Panc1 (cell line): ENCODE data around the gene MSI2. TPM values are rescaled to one million over a fixed set of nuclear protein-coding genes. Genes with fewer than 3 reads are reported as not detected.

Experiments used
- ATAC-seq: fragments of 200-7000 bp; cut with Tn5 transposase; 2 replicates; pipeline ENCODE4 v1.9.1; 2020; ENCODE audit warnings: mild to moderate bottlenecking, moderate library complexity
- BruUV-seq: library from RNA; stranded (reverse); fragments of 400-500 nt; replicated peaks from 2 replicates; lab custom pipeline; 2021; lab: Mats Ljungman, UMichigan
- CTCF ChIA-PET: fragments of 300-600 bp; sonication (Branson Sonifier 250); formaldehyde crosslinking; loops from one replicate; lab custom pipeline; 2022; ENCODE audit warnings: antibody characterized with exemption; lab: Charles Lee
- POLR2A ChIA-PET: fragments of 300-600 bp; sonication (Branson Sonifier 250); formaldehyde crosslinking; loops from one replicate; lab custom pipeline; 2022; ENCODE audit warnings: antibody characterized with exemption; lab: Charles Lee
- DNase-seq: peaks from one replicate; pipeline ENCODE4 v3.0.0-alpha.2; 2010; ENCODE audit warnings: low read depth, low spot score
- H3K27ac ChIP-seq: 2 replicates; pipeline ENCODE4 v1.5.1; 2011; ENCODE audit warnings: mild to moderate bottlenecking, low read length, inconsistent platforms
- H3K27me3 ChIP-seq: fragments of 200-500 bp; sonication (Bioruptor generic); 2 replicates; pipeline ENCODE4 v1.6.0; 2014; ENCODE audit warnings: low read length, inconsistent platforms; ENCODE audit not compliant: control insufficient read depth, insufficient read depth
- H3K36me3 ChIP-seq: fragments of 200-500 bp; sonication (Bioruptor generic); 2 replicates; pipeline ENCODE4 v1.5.1; 2014; ENCODE audit warnings: inconsistent platforms, mild to moderate bottlenecking, low read length, moderate library complexity; ENCODE audit not compliant: control insufficient read depth, insufficient read depth
- H3K4me1 ChIP-seq: 2 replicates; pipeline ENCODE4 v1.5.1; 2011; ENCODE audit warnings: inconsistent platforms, mild to moderate bottlenecking, low read length, moderate library complexity; ENCODE audit not compliant: control insufficient read depth, insufficient read depth
- H3K4me3 ChIP-seq, 2 experiments: 2 replicates each; pipeline ENCODE4 v1.5.1; 2011 to 2012; ENCODE audit warnings: low read depth in 2 of 2, low read length in 2 of 2, mild to moderate bottlenecking in 2 of 2, inconsistent platforms in 1 of 2, moderate library complexity in 1 of 2
- H3K9me3 ChIP-seq: fragments of 200-500 bp; sonication (Bioruptor generic); 2 replicates; pipeline ENCODE4 v1.5.1; 2014; ENCODE audit warnings: low read depth, mild to moderate bottlenecking, inconsistent platforms, low read length, moderate library complexity; ENCODE audit not compliant: control insufficient read depth, insufficient read depth
- POLR2AphosphoS5 ChIP-seq: IDR thresholded peaks from 2 replicates; pipeline ENCODE4 v1.6.1; 2012; ENCODE audit warnings: mild to moderate bottlenecking, low read depth, low read length, moderate library complexity
- SIN3A ChIP-seq: IDR thresholded peaks from 2 replicates; pipeline ENCODE4 v1.6.1; 2012; ENCODE audit warnings: low read depth, mild to moderate bottlenecking, low read length, moderate library complexity, borderline replicate concordance; ENCODE audit not compliant: insufficient read depth
- TCF7L2 ChIP-seq: IDR thresholded peaks from 2 replicates; pipeline ENCODE4 v1.6.1; 2011; ENCODE audit warnings: mild to moderate bottlenecking, low read depth, low read length, inconsistent platforms
- in situ Hi-C: cut with HindIII; loops from 2 replicates; pipeline ENCODE4 v1.10.0; 2016; ENCODE audit warnings: low sequenced_read_pairs, low pct_unique_long_range_greater_than_20kb
- intact Hi-C: fragments of 100-400 bp; cut with micrococcal nuclease; formaldehyde crosslinking; loops from one replicate; pipeline ENCODE4 v1.10.0; 2022; ENCODE audit not compliant: unreplicated experiment
- total RNA-seq: library from RNA; stranded (reverse); gene quantifications from one replicate; pipeline ENCODE4 v1.2.1, GENCODE V29; 2021; ENCODE audit not compliant: unreplicated experiment
- TF ChIP-seq, protein P1 (sequence below): fragments of 450-650 bp; IDR thresholded peaks from 2 replicates; pipeline ENCODE4 v1.5.1; 2017; ENCODE audit warnings: mild to moderate bottlenecking
- TF ChIP-seq, protein P2 (sequence below), 2 experiments: IDR thresholded peaks; 2 replicates each; pipeline ENCODE4 v1.6.1; 2011 to 2012; ENCODE audit warnings: low read depth in 2 of 2, control low read depth in 1 of 2, low read length in 1 of 2, mild to moderate bottlenecking in 1 of 2, moderate library complexity in 1 of 2; ENCODE audit not compliant: insufficient read depth in 1 of 2

MSI2 gene
- total RNA-seq, 1 experiment from 2014 or later: 38.5 TPM

DNA sequence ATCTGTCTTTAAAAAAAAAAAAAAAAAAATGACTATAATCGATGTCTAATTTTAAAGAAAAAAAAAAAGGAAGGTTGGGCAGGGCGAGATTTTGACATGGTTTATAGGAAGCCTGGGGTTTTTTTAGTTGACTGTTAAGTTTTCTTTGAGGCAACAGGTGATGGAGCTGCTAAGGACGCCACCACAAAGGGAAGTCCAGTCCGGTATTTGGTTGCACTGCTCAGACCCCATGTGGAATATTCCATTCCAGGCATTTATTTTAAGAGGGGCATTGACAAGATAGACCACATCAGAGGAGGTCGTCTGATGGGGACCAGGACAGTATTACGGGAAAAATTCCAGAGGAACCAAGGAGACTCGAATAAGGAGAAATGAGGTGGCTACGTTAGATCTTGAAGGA is 320.4 kb downstream of the MSI2 start:
- in situ Hi-C loops: no loop called here
- POLR2A ChIA-PET: no interaction called here

DNA sequence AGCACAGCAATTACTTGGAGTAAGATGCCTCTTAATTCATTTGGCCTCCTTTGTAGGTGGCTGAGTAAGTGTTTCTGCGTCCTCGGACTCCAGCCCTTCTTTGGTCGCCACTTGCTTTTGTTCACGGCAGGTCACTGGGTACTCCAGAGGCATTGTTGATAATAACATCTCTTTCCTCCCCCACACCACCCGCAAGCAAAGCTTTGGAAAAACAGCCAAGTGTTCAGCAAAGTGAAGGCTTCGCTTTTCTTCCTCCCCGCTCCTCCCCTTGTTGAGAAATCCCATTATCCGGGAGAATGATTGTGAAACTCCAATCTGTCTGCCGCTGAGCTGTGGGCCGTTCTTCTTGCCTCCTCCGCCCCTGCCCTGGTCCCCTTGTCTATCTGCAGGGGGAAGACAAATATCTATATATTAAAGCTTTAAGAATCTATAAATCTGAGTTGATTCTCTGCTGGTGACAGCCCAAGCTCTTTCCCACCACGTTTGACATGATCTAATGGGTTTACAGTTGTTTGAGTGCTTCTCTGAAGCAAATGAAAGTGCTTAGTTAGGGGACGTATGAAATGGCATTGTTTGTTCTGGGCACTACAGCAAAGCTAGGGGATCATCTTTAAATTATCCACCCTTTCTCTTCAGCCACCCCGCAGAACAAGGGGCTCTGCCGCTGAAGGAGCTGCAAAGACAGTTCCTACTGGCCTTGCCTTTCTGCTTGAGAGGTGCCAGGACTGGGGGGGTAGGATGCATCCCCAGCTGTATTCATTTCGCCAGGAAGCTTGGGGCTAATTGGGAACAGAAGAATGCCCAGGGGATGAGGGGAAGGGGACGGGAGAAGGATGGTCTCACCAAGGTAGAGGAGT is 321.7 kb downstream of the MSI2 start:
- no peaks in the 10 kb centered on the region for H3K9me3 ChIP-seq
- TF ChIP-seq, protein P1, sequence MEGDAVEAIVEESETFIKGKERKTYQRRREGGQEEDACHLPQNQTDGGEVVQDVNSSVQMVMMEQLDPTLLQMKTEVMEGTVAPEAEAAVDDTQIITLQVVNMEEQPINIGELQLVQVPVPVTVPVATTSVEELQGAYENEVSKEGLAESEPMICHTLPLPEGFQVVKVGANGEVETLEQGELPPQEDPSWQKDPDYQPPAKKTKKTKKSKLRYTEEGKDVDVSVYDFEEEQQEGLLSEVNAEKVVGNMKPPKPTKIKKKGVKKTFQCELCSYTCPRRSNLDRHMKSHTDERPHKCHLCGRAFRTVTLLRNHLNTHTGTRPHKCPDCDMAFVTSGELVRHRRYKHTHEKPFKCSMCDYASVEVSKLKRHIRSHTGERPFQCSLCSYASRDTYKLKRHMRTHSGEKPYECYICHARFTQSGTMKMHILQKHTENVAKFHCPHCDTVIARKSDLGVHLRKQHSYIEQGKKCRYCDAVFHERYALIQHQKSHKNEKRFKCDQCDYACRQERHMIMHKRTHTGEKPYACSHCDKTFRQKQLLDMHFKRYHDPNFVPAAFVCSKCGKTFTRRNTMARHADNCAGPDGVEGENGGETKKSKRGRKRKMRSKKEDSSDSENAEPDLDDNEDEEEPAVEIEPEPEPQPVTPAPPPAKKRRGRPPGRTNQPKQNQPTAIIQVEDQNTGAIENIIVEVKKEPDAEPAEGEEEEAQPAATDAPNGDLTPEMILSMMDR: no peak
- TF ChIP-seq POLR2AphosphoS5 (no peak), SIN3A (no peak), TCF7L2 (no peak)
- TF ChIP-seq, protein P2, sequence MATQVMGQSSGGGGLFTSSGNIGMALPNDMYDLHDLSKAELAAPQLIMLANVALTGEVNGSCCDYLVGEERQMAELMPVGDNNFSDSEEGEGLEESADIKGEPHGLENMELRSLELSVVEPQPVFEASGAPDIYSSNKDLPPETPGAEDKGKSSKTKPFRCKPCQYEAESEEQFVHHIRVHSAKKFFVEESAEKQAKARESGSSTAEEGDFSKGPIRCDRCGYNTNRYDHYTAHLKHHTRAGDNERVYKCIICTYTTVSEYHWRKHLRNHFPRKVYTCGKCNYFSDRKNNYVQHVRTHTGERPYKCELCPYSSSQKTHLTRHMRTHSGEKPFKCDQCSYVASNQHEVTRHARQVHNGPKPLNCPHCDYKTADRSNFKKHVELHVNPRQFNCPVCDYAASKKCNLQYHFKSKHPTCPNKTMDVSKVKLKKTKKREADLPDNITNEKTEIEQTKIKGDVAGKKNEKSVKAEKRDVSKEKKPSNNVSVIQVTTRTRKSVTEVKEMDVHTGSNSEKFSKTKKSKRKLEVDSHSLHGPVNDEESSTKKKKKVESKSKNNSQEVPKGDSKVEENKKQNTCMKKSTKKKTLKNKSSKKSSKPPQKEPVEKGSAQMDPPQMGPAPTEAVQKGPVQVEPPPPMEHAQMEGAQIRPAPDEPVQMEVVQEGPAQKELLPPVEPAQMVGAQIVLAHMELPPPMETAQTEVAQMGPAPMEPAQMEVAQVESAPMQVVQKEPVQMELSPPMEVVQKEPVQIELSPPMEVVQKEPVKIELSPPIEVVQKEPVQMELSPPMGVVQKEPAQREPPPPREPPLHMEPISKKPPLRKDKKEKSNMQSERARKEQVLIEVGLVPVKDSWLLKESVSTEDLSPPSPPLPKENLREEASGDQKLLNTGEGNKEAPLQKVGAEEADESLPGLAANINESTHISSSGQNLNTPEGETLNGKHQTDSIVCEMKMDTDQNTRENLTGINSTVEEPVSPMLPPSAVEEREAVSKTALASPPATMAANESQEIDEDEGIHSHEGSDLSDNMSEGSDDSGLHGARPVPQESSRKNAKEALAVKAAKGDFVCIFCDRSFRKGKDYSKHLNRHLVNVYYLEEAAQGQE (IDR thresholded peaks at IDR 0.05; ENCODE audit: insufficient read depth in 1 of 2, low read depth in 2 of 2, low read length in 1 of 2): no peak
- no peak overlapping the region for H3K27ac ChIP-seq
- CTCF ChIA-PET: no interaction called here
- no peaks in the 10 kb centered on the region for H3K4me1 ChIP-seq
- no peaks in the 10 kb centered on the region for H3K27me3 ChIP-seq
- H3K36me3 ChIP-seq: no peaks in the 10 kb centered on the region
- BruUV-seq: no TSS peak
- in situ Hi-C loops: no loop called here
- intact Hi-C loops: no loop called here
- H3K4me3 ChIP-seq: no peak overlapping the region
- no peak for DNase-seq
- no peak for ATAC-seq
- POLR2A ChIA-PET: no interaction called here

More for the DNA sequence above, 320.4 kb downstream of the MSI2 start:
- no peak overlapping the region for H3K27ac ChIP-seq
- ATAC-seq: no peak
- CTCF ChIA-PET: no interaction called here
- DNase-seq: no peak
- H3K4me3 ChIP-seq: no peak overlapping the region
- no peaks in the 10 kb centered on the region for H3K27me3 ChIP-seq
- intact Hi-C loops: no loop called here
- H3K4me1 ChIP-seq: no peaks in the 10 kb centered on the region
- H3K9me3 ChIP-seq: no peaks in the 10 kb centered on the region
- TF ChIP-seq, protein P1: no peak
- no peaks in the 10 kb centered on the region for H3K36me3 ChIP-seq
- BruUV-seq: no TSS peak
